HG03460 (cell line): Measurements from ENCODE around the gene NECTIN3.

Experiments
- ATAC-seq: cut with Tn5 transposase; IDR thresholded peaks from one replicate; pipeline ENCODE4 v1.9.1; 2021; ENCODE audit not compliant: unreplicated experiment

The NECTIN3 gene

DNA sequence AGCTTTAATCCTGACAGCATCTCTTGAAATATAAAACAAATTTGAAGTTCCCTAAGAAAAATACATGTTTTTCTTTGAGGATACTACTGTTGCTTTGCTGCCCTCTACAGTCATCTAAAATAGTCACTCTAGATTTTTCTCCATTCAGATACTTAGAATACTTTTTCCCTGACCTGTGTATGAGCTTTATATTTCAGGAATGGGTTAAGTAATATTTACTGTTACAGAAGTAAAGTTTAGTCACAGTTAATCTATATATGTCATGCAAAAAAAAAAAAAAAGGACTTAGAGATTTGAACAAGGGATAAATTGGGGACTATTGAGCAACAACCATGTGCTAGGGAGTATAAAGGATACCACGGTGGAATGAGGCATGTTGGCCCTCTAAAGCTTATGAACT is 8.8 kb downstream of the NECTIN3 start:
- ATAC-seq: no peak

DNA sequence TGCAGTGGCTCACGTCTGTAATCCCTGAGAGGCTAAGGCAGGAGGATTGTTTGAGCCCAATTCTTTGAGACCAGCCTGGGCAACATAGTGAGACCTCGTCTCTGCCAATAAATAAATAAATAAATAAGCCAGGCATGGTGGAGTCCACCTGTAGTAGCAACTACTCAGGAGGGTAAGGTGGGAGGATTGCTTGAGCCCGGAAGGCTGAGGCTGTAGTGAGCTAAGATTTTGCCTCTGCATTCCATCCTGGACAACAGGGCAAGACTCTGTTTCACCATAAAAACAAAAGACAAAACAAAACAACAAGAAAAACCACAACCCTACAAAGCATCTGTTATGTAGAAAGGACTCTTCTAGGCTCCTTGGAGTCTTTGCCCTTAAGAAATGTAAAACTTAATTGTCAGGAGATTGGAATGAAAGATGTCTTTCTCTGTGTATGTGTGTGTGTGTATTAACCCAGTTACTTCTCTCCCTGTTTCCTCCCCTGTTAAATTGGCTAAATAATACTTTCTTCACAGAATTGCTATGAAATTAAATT is 9.5 kb downstream of the NECTIN3 start:
- ATAC-seq: no peak

DNA sequence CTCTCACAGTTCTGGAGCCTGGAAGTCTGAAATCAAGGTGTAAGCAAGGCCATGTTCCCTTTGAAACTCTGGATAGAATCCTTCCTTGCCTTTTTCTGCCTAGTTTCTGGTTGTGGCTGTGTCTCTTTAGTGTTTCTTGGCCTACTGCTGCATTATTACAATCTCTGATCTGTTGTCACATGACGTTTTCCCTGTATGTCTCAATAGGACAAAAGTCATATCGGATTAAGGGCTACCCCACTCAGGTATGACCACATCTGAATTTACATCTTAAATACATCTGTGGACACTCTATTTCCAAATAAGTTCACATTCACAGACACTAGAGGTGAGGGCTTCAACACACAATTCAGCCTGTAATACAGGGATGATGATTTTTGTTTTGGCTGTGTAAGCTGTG is 13.3 kb downstream of the NECTIN3 start:
- ATAC-seq: no peak

DNA sequence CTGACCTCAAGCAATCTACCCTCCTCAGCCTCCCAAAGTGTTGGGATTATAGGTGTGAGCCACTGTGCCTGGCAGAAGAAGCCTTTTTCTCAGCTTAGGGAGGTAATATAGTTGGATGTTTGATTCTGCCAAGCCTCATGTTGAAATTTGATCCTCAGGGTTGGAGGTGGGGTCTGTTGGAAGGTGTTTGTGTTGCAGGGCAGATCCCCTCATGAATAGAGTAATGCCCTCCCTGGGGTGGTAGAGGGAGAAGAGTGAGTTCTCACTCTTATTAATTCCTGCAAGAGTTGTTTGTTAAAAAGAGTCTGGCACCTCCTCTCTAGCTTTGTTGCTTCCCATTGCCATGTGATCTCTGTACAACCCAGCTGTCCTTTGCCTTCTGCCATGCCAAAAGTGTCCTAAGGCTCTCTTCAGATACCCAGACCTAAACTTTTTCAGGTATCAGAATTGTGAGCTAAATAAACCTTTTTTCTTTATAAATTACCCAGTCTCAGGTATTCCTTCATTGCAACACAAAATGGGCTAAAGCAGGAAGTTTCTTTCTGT is 16.4 kb downstream of the NECTIN3 start:
- ATAC-seq: no peak

DNA sequence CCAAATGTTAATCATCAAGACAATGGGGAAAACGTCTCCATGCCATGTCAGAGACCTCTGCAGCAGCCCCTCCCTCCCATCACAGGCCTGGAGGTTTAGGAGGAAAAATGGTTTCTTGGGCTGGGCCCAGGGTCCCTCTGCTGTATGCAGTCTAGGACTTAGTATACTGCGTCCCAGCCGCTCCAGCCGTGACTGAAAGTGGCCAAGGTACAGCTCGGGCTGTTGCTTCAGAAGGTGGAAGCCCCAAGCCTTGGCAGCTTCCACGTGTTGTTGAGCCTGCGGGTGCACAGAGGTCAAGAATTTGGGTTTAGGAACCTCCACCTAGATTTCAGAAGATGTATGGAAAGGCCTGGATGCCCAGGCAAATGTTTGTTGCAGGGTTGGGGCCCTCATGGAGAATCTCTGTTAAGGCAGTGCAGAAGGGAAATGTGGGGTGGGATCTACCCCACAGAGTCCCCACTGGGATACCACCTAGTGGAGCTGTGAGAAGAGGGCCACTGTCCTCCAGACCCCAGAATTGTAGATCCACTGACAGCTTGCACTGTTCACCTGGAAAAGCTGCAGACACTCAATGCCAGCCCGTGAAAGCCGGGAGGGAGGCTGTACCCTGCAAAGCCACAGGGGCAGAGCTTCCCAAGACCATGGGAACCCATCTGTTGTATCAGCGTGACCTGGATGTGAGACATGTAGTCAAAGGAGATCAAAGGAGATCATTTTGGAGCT is 25.0 kb downstream of the NECTIN3 start:
- no peak for ATAC-seq

DNA sequence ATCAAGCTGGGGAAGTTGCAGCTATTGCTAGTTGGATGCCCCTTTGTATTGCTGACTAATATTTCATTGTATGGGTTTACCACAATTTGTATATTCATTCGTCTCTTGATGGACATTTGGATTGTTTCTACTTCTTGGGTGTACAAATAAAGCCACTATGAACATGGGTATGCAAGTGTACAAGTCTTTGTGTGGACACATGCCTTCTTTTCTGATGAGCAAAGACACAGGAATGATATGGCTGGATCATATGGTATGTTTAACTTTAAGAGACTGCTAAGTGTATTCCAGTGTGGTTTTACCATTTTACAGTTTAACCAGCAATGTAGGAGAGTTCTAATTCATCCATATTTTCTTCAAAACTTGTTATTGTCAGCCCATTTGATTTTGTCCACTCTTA is 32.2 kb downstream of the NECTIN3 start:
- no peak for ATAC-seq

DNA sequence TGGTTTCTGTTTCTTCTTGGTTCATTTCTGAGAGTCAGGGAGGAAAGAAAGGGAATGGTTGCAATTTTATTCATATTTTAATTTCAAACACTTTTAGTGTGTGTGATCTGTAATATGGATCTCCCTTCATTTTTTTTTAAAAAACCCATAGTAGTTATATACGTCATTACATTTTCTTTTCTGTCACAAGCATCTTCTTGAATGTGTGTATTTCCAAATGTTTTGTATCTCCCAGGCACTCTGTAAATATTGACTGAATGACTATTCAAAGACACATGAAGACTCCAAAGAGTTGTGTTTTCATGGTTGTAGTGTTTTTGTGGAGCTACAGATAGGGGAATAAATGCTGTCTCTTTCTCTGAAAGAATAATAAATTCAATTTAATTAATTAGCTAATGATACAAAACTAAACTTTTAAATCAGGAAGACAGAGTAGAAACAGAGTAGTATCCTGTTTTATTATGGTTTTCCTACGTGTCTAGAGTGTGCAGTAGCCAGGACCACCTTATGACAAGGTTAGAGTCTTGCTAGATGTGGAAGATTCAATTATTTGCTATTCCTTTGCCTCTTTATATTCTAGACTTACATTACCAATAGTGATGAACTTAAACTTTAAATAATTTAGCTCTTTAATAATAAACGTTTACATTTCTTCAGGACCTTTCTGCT is 35.5 kb downstream of the NECTIN3 start:
- no peak for ATAC-seq

DNA sequence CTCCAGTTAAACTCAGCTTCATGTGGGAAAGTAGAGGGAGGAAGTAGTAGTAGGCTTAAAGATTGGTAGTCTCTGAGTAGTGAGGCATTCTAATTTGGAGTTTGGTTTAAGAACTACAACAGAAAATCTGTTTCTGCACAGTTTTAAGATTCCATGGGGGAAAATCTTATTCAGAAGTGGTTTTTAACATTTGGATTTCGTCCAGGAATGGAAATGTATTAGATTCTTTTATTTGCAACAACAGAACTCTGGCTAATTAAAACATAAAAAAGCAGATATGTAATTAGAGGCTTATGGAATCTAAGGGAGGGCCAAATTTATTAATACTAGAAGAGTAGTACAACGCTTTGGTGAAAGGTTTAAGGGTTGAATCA is 36.0 kb downstream of the NECTIN3 start:
- no peak for ATAC-seq

DNA sequence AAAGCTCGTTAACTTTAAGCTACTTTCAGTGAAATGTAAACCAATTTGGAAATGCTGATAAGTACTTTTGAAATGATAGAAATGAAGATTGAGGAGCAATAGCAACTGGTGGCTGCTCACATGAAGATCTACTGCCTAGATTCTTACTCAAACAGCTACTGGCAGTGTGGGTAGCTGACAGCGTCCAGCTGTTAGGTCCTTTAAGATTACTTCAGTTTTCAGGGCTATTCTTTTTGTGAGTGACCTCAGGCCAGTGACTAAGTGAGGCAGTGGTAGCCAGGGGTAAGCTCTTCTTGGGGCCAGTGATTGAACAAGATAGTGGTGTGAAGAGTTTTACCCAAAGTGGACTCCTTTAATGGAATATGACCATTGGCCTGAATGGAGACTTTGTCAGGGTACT is 41.3 kb downstream of the NECTIN3 start:
- no peak for ATAC-seq

DNA sequence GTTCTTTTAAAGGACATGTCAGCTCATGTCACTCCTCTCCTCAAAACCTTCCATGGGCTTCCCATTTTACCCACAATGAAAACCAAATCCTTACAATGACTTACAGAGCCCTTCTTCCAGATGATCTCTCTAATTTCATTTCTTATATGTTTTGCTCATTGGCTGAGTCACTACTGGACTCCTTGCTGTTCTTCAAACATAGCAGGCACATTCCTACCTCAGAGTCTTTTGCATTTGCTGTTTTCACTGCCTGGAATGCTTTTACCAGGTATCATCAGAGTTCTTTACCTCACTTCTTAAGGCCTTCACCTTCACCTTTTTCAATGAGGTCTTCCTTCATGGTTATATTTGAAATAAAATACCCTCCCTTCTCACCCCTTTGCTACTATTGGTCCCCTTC is 57.3 kb downstream of the NECTIN3 start:
- ATAC-seq: no peak

DNA sequence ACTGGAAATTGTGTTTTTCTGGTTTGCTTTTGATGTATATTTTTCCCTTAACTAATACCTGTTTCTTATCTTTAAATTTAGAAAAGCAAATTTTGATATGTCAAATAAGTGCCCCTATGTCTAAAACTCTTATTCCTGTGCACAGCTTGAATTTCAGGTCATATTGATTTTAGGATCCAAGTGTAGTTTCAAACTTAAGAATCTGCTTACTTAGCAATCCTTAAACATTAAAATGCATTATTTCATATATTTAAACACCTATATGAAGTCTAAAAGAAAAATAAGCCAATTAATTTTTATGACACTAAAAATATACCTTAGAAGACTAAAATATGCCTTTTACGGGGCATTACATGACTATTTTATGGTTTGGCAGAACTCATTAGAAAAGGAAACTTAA is 59.2 kb downstream of the NECTIN3 start:
- ATAC-seq: no peak

DNA sequence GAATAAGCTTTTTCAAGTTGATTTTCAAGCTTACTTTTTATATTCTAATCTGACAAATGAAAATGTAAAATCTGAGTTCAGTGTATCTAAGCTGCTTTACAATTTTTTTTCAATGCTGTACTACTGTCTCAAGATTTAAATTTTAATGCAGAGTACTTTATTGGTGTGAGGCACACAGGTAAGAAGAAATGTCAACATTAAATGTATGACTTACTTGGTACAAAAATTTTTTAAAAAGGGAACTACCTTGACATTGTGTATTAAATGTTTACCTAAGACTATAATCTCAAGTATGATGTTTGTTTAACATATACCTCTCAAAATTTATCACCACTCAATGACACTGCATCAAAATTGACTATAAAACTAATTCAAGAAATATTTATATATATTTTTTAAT is 62.7 kb downstream of the NECTIN3 start:
- ATAC-seq: no peak

DNA sequence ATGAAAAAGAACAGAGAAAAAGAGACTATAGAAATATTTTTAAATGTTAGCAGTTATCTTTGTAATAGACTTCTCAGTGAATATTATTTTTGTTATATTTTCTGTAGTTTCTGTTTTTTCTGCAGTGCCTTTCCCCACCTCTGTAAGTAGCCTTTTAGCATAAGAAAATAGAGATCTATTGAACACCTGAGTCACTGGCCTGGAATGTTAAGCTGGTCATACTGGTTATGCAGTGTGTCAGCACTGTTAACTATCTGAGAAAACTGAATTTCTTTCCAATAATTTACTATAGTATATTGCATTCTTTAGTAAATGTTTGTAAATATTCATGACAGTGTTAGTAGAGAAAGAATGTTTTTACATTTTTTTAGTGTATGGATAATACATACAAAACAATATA is 79.8 kb downstream of the NECTIN3 start:
- no peak for ATAC-seq

DNA sequence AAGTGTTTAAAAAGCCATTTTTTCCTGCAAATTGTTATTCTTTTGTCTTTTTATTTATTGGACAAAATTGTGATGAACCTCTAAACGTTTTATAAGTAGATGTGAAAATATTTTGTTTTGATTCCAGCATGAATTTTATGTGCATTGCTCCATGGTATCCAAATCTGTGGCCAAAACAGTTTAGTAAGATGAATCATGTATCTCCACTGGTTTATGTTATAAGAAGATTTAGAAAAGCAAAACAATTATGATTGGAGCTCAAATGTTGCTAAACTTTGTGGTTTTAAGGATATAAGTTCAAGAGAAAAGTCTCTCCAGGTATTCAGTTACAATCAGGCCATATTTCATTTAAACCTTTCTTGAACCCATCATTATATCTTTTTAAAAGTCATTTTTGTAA is 80.9 kb downstream of the NECTIN3 start:
- no peak for ATAC-seq

DNA sequence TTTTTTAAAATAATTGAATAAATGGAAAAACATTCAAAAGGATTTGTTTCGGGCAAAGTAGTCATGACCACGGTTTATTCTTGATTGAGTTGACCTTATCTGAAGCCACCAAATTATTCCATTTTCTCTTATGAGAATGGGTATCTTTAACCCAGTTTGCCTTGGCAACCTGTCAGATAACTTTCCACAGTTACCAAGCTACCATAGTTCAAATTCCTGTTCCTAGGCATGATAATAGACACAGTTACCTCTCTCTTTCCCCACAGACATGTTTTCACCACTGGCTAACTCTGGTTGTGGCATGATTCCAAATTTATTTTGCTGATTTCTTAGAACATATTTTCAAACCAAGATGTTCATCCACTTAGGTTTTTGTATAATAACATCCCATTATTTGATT is 84.9 kb downstream of the NECTIN3 start:
- ATAC-seq: no peak

DNA sequence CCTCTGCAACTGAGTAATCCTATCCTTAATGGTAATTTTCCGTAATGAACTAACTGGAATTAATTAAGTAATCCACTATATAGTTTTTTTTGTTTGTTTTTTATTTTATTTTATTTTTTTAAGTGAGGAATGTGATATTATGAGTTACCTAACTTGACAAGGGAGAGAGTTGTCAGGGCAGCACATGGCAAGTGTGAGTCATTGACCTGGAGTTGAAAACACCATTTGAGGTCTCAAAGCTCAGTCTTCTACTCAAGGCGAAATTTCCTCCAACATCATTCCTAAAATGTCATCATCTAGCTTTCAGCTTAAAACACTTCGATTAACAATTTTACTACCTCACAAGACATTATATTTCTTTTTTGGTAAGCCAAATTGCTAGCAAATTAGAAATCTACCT is 87.8 kb downstream of the NECTIN3 start:
- no peak for ATAC-seq

DNA sequence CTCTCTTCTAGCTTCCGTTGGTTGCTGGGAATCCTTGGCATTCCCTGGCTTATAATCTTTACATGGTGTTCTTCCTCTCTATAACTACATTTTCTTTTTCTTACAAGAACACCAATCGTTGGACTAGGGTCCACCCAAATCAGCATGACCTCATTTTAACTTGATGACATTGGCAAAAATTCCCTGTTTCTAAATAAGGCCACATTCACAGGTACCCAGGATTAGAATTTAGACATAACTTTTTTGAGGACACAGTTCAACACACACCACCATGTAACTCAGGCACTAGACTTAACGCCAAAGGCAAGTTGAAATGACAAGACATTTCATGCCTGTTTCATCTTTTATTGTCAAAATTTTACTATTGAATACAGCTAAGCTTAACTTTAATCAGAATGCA is 93.0 kb downstream of the NECTIN3 start:
- ATAC-seq: no peak

DNA sequence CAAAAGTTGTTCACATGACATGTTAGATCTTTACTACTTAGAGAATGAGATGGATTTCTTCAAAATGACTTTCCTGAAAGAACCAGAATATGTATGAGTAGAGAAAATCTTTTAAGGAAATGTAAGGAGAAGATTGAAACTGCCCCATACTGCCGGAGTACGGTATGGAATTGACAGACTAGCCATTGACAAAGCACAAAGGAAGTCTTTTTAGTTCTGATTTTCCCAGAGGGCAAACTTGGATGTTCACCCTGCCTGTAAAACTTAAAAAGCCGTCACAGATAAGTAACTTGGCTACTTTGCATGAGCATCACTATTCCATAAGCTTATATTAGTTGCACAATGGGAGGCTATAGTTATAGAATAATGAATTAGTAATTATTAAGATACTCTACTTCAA is 93.8 kb downstream of the NECTIN3 start:
- no peak for ATAC-seq

DNA sequence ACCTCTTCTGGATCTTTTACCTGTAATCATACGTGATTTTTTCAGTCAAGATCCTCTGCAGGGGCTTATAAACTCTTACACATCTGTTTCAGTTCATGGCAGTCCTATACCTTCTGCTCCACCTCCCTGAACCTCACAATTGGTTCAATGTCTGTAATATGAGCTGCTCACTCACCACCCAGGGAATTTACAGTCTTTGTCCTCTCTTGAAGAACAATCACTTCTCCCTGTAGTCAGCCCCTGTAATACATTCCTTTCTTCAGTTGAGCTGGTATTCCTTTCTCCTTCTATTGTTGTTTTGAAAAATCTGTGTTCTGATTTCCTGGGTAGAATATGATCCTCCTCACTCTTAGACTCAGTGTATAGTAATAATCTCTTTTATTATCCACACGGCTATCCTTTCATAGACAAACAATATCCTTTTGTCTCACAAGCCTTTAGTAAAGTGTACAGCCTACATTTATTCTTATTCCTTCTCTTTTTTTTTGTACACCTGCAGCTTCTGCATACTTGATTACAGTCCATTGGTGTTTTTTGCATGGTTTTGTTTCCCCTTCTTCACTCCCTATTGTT is 101.8 kb downstream of the NECTIN3 start:
- no peak for ATAC-seq

DNA sequence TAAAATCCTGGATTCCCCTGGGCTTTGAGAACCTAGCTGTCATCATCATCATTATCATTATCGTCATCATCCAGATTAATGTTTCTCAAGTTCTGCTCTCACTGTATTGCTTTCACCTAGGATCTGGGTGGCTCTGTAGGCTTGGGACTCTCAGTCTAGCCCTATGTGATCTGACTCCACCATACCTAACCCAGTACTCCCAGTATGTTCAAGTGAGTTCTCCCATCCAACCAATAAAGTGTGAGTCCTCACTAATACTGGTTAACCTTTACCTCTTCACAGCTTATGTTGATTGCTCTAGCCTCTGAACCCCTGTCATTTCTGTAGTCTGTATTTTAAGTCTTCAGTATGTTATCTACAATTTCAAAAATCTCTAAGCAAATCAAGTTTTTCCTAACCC is 102.3 kb downstream of the NECTIN3 start:
- no peak for ATAC-seq

DNA sequence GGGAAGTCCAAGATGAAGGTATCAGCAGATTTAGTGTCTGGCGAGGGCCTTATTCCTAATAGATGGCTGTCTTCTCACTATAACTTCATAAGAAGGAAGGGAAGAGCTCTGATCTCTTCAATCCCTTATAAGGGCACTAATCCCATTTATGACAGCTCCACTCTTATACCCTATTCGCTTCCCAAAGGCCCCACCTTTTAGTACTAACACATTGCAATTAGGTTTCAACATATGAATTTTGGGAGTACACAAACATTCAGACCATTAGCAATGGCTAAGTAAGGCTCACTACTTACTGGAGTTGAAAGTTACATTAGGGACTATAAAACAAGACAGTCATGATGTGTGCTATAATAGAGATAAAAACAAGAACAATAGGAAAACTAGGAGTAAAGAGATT is 118.9 kb downstream of the NECTIN3 start:
- no peak for ATAC-seq

DNA sequence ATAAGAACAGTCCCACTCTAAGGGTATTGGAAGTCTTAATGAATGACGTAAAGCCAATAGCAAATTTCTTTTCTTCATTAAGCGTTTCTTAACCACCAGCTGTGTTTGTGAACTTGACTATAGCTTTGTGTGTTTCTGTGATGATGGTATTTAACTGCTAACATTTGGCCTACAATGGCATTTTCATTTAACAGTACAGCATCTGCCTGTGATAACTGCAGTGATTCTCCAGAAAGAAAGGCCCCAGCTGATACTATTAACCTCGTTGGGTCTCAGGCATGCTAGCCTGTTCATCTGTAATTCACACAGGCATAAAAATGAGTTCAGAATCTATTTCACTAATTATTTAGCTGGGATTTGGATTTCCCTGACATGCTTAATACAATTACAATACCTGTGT is 121.9 kb downstream of the NECTIN3 start:
- ATAC-seq: no peak
